Stomach (tissue), 9 donors: ENCODE results near the gene AP4M1. TPM values are rescaled to one million over a fixed set of nuclear protein-coding genes. Genes with fewer than 3 reads are reported as not detected.

ENCODE experiments used
- DNase-seq, 2 donors: peaks; one replicate each; pipeline versions ENCODE4 v3.0.0 to v3.0.0-alpha.2; 2013 to 2019
- H3K27ac ChIP-seq, 5 donors: fragments of 200-600 bp in 4 of 5; sonication (generic) in 4 of 5; one replicate each; pipeline ENCODE4 v1.5.1; 2013 to 2019; ENCODE audit warnings: mild to moderate bottlenecking in 1 of 5, moderate library complexity in 1 of 5
- H3K27me3 ChIP-seq, 3 donors: fragments of 200-600 bp; sonication (generic); one replicate each; pipeline ENCODE4 v1.5.1; 2017 to 2019; ENCODE audit warnings: mixed run types in 1 of 3
- H3K36me3 ChIP-seq, 4 donors: fragments of 200-600 bp; sonication (generic); 1 replicate in 3 of 4; 2 replicates in 1 of 4; pipeline ENCODE4 v1.5.1; 2016 to 2019
- H3K4me1 ChIP-seq, 4 donors: fragments of 200-600 bp; sonication (generic); one replicate each; pipeline ENCODE4 v1.5.1; 2016 to 2019
- H3K4me3 ChIP-seq, 4 donors: fragments of 200-600 bp; sonication (generic) in 3 of 4; one replicate each; pipeline ENCODE4 v1.5.1; 2016 to 2019; ENCODE audit warnings: mild to moderate bottlenecking in 1 of 4
- H3K9me3 ChIP-seq, 4 donors: fragments of 200-600 bp; sonication (generic); one replicate each; pipeline ENCODE4 v1.5.1; 2016 to 2019
- EP300 ChIP-seq: sonication (generic); formaldehyde crosslinking; IDR thresholded peaks from one replicate; pipeline ENCODE4 v1.6.1; 2017; ENCODE audit warnings: antibody characterized with exemption
- POLR2A ChIP-seq, 4 donors: fragments of 450-650 bp; IDR thresholded peaks; one replicate each; pipeline ENCODE4 v1.6.1; 2016; ENCODE audit warnings: antibody characterized with exemption in 4 of 4, control low read depth in 2 of 4, mild to moderate bottlenecking in 1 of 4, moderate library complexity in 1 of 4
- POLR2AphosphoS5 ChIP-seq, 3 donors: sonication (generic); formaldehyde crosslinking; IDR thresholded peaks; one replicate each; pipeline ENCODE4 v1.6.1; 2016; ENCODE audit warnings: antibody characterized with exemption in 3 of 3
- WGBS, 5 donors: extraction: QIAGEN DNeasy Blood & Tissue Kit in 3 of 5; methylation state at CpG; one replicate each; pipeline versions ENCODE4 v1.1.5 to v1.1.7; 2013 to 2018; 5-methylcytosine and 5-hydroxymethylcytosine counted together
- intact Hi-C: fragments of 100-400 bp; cut with DNase I; formaldehyde crosslinking; loops from one replicate; pipeline ENCODE4 v1.15.1; 2023; ENCODE audit warnings: low total_unique reads
- polyA plus RNA-seq, 3 donors: library from polyadenylated mRNA; stranded (reverse); fragments of 200-250 nt; gene quantifications; one replicate each; pipeline ENCODE4 v1.2.3, GENCODE V29; 2013
- total RNA-seq, 5 donors: library from RNA; depleted of rRNA; stranded (reverse); fragments of >200 nt; gene quantifications; one replicate each; pipeline versions ENCODE4 v1.1.0 to v1.2.3, GENCODE V29; 2014 to 2016
- TF ChIP-seq, protein P1 (sequence below), 7 experiments: fragments of 450-650 bp in 4 of 7; fragments of 200-600 bp in 3 of 7; sonication (generic) in 3 of 7; IDR thresholded peaks; one replicate each; pipeline ENCODE4 v1.5.1; 2016 to 2019; ENCODE audit warnings: antibody characterized with exemption in 7 of 7, control low read depth in 2 of 7, mild to moderate bottlenecking in 1 of 7
- donor health status: healthy with polysubstance abuse.
- donor health status: Bipolar disorder and iron deficiency.
- donor health status: healthy.

AP4M1 gene
- total and polyA plus RNA-seq, 8 donors: 8.4 to 103 (median 20.5) TPM

DNA sequence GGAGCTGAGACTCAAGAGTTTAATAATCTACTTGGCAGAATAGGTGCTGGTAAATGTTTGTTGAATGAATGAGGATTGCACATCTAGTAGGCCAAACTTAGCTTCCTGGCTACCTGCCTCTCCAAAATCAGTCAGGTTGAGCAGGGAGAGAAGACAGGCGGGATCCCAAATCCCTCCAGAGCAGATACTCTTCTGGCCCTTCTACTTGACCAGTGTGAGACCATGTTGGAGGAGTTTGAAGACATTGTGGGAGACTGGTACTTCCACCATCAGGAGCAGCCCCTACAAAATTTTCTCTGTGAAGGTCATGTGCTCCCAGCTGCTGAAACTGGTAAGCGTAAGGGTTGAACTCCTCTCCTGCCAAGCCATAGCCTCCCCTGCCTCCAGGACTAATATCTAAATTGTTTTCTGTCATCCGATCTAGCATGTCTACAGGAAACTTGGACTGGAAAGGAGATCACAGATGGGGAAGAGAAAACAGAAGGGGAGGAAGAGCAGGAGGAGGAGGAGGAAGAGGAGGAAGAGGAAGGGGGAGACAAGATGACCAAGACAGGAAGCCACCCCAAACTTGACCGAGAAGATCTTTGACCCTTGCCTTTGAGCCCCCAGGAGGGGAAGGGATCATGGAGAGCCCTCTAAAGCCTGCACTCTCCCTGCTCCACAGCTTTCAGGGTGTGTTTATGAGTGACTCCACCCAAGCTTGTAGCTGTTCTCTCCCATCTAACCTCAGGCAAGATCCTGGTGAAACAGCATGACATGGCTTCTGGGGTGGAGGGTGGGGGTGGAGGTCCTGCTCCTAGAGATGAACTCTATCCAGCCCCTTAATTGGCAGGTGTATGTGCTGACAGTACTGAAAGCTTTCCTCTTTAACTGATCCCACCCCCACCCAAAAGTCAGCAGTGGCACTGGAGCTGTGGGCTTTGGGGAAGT is 23.1 kb downstream of the AP4M1 start:
- Histone ChIP-seq H3K27me3 (no peaks in the 10 kb centered on the region), H3K9me3 (no peaks in the 10 kb centered on the region), H3K4me3 (no peak overlapping the region), H3K4me1 (peaks cover 41 to 59% (median 48%) of the 10 kb centered on the region in 4 donors), H3K36me3 (peaks cover 0 to 16% (median 0%) of the 10 kb centered on the region in 4 donors), H3K27ac (peak overlapping the region in 2 of 5 donors; percentile 99)
- intact Hi-C loops: no loop called here
- WGBS, 5 donors: 69 to 85% (median 75%) methylated on average over 4 of the region's 4 CpGs
- no peak for DNase-seq
- TF ChIP-seq EP300 (no peak), POLR2A (IDR thresholded peaks at IDR 0.05) (no peak), POLR2AphosphoS5 (IDR thresholded peaks at IDR 0.05) (no peak)
- TF ChIP-seq, protein P1, sequence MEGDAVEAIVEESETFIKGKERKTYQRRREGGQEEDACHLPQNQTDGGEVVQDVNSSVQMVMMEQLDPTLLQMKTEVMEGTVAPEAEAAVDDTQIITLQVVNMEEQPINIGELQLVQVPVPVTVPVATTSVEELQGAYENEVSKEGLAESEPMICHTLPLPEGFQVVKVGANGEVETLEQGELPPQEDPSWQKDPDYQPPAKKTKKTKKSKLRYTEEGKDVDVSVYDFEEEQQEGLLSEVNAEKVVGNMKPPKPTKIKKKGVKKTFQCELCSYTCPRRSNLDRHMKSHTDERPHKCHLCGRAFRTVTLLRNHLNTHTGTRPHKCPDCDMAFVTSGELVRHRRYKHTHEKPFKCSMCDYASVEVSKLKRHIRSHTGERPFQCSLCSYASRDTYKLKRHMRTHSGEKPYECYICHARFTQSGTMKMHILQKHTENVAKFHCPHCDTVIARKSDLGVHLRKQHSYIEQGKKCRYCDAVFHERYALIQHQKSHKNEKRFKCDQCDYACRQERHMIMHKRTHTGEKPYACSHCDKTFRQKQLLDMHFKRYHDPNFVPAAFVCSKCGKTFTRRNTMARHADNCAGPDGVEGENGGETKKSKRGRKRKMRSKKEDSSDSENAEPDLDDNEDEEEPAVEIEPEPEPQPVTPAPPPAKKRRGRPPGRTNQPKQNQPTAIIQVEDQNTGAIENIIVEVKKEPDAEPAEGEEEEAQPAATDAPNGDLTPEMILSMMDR (IDR thresholded peaks at IDR 0.05): no peak

DNA sequence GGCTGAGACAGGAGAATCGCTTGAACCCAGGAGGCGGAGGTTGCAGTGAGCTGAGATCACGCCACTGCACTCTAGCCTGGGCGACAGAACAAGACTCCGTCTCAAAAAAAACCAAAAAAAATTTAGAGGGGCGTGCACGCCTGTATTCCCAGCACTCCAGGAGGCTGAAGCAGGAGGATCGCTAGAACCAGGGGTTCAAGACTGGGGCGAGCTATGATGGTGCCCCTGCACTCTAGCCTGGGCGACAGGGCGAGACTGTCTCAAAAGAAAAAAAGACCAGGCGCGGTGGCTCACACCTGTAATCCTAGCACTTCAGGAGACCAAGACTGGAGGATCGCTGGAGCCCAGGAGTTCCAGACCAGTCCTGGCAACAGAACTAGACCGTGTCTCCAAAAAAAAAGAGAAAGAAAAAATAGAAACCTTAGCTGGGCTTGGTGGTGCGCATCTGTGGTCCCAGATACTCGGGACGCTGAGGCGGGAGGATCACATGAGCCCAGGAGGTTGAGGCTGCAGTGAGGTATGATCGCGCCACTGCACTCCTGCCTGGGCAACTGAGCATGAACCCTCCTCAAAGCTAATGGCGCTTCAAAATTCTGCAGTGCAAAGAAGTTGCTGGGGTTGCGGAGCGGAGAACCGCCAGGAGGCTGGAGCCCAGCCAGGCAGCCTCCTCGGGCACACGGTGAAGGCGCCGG is 24.9 kb downstream of the AP4M1 start:
- Histone ChIP-seq H3K27ac (peak overlapping the region; percentile 97 to 99 (median 99)), H3K4me1 (peaks cover 39 to 60% (median 47%) of the 10 kb centered on the region in 4 donors), H3K9me3 (no peaks in the 10 kb centered on the region), H3K36me3 (peaks cover 0 to 16% (median 0%) of the 10 kb centered on the region in 4 donors), H3K4me3 (peak overlapping the region; percentile 79 to 94 (median 91)), H3K27me3 (no peaks in the 10 kb centered on the region)
- 7 to 14% (median 10%) methylated on average over 22 to 29 of the region's 29 CpGs for WGBS, 5 donors
- DNase-seq: no peak
- intact Hi-C loops: no loop called here
- TF ChIP-seq POLR2A (IDR thresholded peaks at IDR 0.05): no peak
- TF ChIP-seq, protein P1 (IDR thresholded peaks at IDR 0.05): peak in 1 of 7 experiments; percentile 10

DNA sequence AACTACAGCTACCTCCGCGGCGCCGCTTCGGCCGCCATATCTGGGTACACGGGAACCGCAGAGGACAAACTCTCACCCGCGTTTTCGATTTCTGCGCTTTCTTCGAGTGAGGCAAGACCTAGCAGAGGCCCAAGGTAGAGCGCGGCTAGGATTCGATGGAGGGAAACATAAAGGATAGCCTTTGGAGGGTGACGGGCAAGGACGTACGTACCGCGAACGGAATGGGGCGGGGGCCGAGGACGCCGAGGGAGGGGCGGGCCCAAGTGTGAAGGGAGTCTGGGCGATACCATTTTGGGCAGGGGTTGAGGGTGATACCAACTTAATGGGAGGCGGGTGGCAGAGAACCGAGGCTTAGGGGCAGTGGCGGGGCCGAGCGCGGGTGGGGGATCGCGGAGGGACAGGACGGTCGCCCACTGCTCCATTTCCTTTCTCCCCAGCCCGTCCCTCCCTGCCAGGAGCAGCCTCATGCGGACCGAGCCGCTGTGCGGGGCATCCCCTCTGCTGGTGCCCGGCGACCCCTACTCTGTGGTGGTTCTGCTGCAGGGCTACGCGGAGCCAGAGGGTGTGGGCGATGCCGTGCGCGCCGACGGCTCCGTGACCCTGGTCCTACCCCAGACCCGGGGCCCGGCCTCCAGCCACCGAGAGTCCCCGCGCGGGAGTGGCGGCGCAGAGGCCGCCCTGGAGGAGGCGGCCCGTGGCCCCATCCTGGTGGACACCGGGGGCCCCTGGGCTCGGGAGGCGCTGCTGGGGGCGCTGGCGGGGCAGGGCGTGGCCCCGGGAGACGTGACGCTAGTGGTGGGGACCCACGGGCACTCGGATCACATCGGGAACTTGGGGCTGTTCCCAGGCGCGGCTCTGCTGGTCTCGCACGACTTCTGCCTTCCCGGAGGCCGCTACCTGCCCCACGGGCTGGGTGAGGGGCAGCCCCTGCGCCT is 25.8 kb downstream of the AP4M1 start, which contains the start of gene MBLAC1:
MBLAC1 (plus strand) TSS at position 37 of the 935 bp plus-strand sequence; CDS start at position 466, 429 bp downstream.
- Histone ChIP-seq H3K27me3 (no peaks in the 10 kb centered on the region), H3K4me3 (peak within 1 kb of the TSS; percentile 79 to 94 (median 91)), H3K27ac (peak within 1 kb of the TSS; percentile 97 to 99 (median 99)), H3K9me3 (no peaks in the 10 kb centered on the region), H3K36me3 (peaks cover 0 to 16% (median 0%) of the 10 kb centered on the region in 4 donors), H3K4me1 (peaks cover 41 to 59% (median 49%) of the 10 kb centered on the region in 4 donors)
- DNase-seq: peak; percentile 90 to 97
- WGBS, 5 donors: 0 to 1% (median 0%) methylated on average over 39 to 85 of the region's 85 CpGs
- TF ChIP-seq POLR2AphosphoS5 (IDR thresholded peaks at IDR 0.05): peak in 2 of 3 donors; percentile 78 to 83
- TF ChIP-seq, protein P1 (IDR thresholded peaks at IDR 0.05): peak in 1 of 7 experiments; percentile 6
- no peak for TF ChIP-seq EP300
- no peak for TF ChIP-seq POLR2A (IDR thresholded peaks at IDR 0.05)
- intact Hi-C loops: no loop called here
